WTC11 (cell line): ENCODE results near the gene CHMP1B.

Experiments used
- CTCF ChIP-seq: fragments of 200-600 bp; IDR thresholded peaks from 2 replicates; pipeline ENCODE4 v1.8.0; 2022; ENCODE audit warnings: antibody characterized with exemption
- JUN ChIP-seq: sonication (generic); formaldehyde crosslinking; IDR thresholded peaks from 2 replicates; pipeline ENCODE4 v1.8.0; 2023; ENCODE audit warnings: mild to moderate bottlenecking, missing genetic modification reagents
- TEAD4 ChIP-seq: sonication (generic); formaldehyde crosslinking; IDR thresholded peaks from 2 replicates; pipeline ENCODE4 v1.8.0; 2022; ENCODE audit warnings: mild to moderate bottlenecking, missing genetic modification reagents
- USF2 ChIP-seq: sonication (generic); formaldehyde crosslinking; IDR thresholded peaks from 2 replicates; pipeline ENCODE4 v1.8.1; 2023; ENCODE audit warnings: mild to moderate bottlenecking, missing genetic modification reagents, moderate library complexity

GRCh38 chr18:11889284-11889683, 38.1 kb downstream of the CHMP1B start:
- TF ChIP-seq CTCF, result no peak
- no peak for TF ChIP-seq USF2
- no peak for TF ChIP-seq JUN (CRISPR knock-in tag)
- no peak for TF ChIP-seq TEAD4
